Lower leg skin (tissue), 3 donors: ENCODE measurements around the gene ANO10.

ENCODE experiments used
- POLR2A ChIP-seq, 2 donors: fragments of 450-650 bp; IDR thresholded peaks; one replicate each; pipeline ENCODE4 v1.6.1; 2016 to 2017; ENCODE audit warnings: antibody characterized with exemption in 2 of 2, mild to moderate bottlenecking in 1 of 2, moderate library complexity in 1 of 2
- TF ChIP-seq, protein P1 (sequence below), 3 donors: fragments of 450-650 bp; IDR thresholded peaks; one replicate each; pipeline ENCODE4 v1.5.1; 2016; ENCODE audit warnings: antibody characterized with exemption in 3 of 3, mild to moderate bottlenecking in 3 of 3, moderate library complexity in 2 of 3

DNA sequence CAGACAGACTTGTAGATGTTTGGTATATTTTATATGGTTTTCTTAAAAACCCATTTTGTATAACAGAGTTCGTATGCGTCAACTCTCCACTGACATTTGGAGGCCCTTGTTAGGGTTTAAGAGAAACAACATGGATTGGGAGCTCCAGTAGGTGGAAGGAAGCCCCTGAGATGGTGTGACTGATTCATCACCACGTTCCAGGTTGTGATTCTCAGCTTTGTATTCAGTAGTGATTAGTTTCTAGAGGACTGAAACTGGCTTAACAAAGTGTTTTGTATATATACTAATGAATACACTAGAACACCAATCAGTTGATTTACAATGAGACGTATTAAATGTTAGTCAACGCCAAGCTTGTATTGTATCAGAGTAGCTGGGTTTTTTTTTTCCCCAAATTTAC is 301.5 kb downstream of the ANO10 start:
- TF ChIP-seq, protein P1, sequence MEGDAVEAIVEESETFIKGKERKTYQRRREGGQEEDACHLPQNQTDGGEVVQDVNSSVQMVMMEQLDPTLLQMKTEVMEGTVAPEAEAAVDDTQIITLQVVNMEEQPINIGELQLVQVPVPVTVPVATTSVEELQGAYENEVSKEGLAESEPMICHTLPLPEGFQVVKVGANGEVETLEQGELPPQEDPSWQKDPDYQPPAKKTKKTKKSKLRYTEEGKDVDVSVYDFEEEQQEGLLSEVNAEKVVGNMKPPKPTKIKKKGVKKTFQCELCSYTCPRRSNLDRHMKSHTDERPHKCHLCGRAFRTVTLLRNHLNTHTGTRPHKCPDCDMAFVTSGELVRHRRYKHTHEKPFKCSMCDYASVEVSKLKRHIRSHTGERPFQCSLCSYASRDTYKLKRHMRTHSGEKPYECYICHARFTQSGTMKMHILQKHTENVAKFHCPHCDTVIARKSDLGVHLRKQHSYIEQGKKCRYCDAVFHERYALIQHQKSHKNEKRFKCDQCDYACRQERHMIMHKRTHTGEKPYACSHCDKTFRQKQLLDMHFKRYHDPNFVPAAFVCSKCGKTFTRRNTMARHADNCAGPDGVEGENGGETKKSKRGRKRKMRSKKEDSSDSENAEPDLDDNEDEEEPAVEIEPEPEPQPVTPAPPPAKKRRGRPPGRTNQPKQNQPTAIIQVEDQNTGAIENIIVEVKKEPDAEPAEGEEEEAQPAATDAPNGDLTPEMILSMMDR (IDR thresholded peaks at IDR 0.05): no peak
- TF ChIP-seq POLR2A (IDR thresholded peaks at IDR 0.05): no peak
